HG03558 (cell line): ENCODE data around the gene MCF2L2.

Experiments
- ATAC-seq: cut with Tn5 transposase; IDR thresholded peaks from one replicate; pipeline ENCODE4 v1.9.1; 2021; ENCODE audit warnings: moderate number of reproducible peaks; ENCODE audit not compliant: unreplicated experiment; ENCODE audit errors: extremely low read depth

MCF2L2 gene

GRCh38 chr3:183278479-183279088, 149.8 kb downstream of the MCF2L2 start:
- no peak for ATAC-seq

GRCh38 chr3:183277260-183277659, 151.2 kb downstream of the MCF2L2 start:
- ATAC-seq, result no peak

- ATAC-seq, result no peak
Observed at GRCh38 chr3:183275937-183276336, 152.5 kb downstream of the MCF2L2 start.

GRCh38 chr3:183275418-183275817, 153.0 kb downstream of the MCF2L2 start:
- ATAC-seq, result no peak

GRCh38 chr3:183274609-183275008, 153.8 kb downstream of the MCF2L2 start:
- no peak for ATAC-seq

GRCh38 chr3:183272791-183273190, 155.6 kb downstream of the MCF2L2 start:
- no peak for ATAC-seq

- ATAC-seq, result no peak
Observed at GRCh38 chr3:183272142-183272541, 156.3 kb downstream of the MCF2L2 start.

- no peak for ATAC-seq
Observed at GRCh38 chr3:183270344-183270743, 158.1 kb downstream of the MCF2L2 start.

DNA sequence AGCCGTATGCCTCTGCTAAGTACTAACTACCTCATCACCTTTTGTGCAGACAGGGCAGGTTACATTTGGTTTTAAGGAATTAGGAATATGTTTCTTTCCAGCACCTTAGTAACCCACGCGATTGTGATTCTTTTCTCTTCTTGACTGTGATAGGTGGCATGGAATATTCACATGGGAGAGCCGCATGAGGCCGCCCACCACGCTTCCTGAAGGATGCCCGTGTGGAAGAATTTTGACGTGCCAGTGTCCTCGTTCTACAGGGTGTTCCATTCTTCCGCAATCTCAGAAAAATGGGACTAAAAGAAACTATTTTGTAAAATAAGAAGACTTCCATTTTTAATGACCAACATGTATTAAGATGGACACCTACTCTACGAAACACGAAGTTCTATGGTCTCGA, 159.1 kb downstream of the MCF2L2 start:
- ATAC-seq, result no peak

- no peak for ATAC-seq
Observed at GRCh38 chr3:183268366-183268765, 160.1 kb downstream of the MCF2L2 start.

DNA sequence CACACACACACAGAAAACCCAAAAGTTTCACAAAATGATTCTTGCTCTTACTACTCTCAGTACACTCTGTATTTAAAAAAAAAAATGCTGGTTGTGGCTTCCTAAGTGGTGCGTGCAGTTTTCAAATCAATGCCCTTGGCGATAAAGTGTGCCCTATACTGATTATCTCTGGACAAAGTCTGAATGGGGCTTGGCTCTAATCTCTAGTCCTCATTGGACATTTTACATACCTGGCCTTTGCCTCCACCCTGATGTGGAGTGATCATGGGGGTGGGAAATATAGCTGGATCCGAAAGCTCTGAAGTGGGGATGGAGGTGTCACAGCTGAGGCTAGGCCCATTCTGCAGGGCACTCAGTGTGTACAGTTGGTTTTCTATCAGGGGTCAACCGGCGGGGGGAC, 161.3 kb downstream of the MCF2L2 start:
- no peak for ATAC-seq

DNA sequence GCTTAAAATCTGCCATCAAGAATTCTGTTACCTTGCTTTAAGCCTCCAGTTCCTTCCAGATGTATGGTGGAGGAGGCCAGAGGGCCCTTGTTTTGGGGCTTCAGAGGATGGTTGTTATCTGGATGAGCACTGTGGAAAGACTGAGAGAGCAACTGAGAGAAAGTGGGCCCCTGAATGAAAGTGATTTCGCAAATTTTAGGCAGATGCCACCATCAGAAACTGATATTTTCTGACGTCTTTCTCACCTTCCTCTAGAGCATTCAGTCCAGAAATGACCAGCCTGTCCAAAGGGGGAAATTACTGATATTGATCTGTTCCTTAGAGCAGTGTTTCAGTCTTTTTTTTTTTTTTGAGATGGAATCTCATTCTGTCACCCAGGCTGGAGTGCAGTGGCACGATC, 162.0 kb downstream of the MCF2L2 start:
- ATAC-seq, result no peak

GRCh38 chr3:183265834-183266417, 162.5 kb downstream of the MCF2L2 start:
- no peak for ATAC-seq

DNA sequence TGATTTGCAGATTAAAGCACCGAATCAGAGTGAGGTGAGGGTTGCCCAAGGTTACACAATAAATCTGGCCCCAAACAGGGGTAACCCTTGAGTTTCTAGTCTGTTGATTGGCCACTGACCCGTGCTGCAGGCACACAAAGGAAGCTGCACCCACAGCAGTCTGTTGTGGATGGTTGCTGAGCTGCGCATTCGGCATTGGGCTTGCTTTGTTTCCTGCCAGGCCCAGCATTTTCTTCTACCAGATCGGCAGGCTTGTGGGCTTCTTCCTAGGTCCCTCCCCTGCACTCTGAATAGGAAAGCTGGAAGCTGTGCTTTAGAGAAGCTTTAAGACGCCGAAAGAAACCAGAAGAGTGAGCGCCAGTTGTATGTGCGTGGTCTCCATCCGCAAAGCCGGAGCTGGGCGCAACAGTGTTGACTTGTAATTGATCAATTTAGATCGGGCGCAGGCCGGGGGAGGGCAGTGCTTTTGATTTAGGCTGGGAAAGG, 163.2 kb downstream of the MCF2L2 start:
- ATAC-seq, result no peak

- ATAC-seq, result no peak
Observed at GRCh38 chr3:183264268-183264667, 164.2 kb downstream of the MCF2L2 start.

DNA sequence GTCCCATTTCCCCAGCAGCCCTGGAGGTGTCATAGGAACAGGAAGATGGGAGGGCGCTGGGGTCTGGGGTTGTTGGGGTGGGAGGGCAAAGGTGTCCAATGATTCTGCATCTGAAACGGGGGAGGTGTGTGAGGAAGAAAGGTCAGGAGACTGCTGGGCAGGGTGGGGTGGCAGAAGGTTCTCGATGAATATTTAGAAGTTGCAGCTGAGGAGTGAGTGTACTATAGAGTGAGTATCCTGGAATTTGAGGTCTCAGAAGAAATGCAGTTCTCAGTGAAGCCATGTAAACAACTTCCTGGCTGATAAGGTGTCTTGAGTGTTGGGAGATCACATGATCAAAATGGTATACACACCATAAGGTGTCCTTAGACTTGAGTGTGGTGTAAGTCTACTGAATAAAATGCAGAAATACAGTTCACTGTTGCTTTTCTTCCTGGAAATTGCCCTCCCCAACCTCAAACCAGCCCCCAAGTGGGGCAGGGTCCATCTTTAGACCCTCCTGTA, 165.5 kb downstream of the MCF2L2 start:
- no peak for ATAC-seq

DNA sequence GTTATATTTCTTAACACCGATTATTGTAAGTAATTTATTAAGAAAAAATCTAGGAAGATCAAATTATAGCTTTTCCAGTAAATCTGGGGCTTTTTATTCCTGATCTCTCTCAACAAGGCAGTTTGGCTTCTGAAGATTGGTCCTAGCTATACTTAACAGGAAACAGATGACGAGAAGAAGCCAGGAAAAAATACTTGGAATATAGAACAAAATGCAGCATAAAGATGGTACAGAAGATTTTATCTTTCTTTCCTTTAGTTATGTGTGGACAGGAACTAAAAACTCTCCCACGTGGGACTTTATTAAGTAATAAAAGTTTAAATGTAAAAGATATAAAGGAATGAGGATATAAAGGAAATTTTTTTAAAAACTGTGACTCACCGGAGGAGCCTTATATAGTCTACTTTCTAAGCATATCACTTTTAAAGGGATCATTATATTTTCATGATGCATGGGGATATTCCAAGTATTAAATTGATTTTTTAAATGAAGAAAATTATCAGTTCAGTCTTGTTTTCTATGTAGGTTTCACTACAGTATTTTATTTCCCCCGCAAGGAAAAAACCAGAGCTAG, 167.2 kb downstream of the MCF2L2 start:
- no peak for ATAC-seq

- no peak for ATAC-seq
Observed at GRCh38 chr3:183260167-183260904, 168.1 kb downstream of the MCF2L2 start.

DNA sequence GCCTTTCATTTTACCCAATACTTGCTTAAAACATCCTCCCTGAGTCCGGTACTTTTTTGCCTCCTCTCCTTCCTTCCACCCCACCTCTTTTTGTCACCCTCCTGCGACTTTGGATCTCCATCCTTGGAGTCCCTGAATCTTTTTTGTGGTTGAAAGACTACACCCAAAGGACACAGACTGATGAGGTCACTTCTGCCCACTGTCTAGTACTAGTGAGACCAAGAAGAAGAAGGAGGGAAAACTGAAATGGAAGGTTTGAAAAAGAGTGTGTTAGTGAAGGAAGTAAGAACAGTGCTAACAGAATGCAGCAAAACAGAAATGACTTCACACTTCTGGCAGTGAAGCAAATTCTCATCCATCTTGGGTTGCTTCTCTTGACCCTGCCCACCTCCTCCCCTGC, 168.8 kb downstream of the MCF2L2 start:
- no peak for ATAC-seq

DNA sequence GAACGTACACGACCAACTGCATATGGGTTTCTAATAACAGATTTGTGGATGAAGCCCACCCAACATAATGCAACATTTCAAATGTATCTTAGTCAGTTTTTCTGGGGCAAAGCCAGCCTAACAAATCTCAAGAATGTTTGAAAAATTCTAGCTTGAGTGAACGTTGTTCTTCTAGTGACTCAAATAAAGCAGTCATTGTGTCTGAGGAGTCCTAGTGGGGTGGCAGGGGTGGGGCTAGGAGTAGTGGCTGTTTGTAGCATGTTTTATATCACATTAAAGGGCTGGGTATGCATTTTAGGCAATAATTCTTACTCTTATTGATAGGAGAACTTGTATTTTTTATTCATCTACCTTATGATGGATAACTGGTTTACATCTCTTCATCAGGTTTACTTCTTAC, 169.3 kb downstream of the MCF2L2 start:
- ATAC-seq, result no peak

GRCh38 chr3:183255348-183255730, 173.1 kb downstream of the MCF2L2 start:
- ATAC-seq, result no peak
